HG03354 (cell line): ENCODE data around the gene XCR1.

Experiments
- ATAC-seq: cut with Tn5 transposase; IDR thresholded peaks from one replicate; pipeline ENCODE4 v1.9.1; 2021; ENCODE audit warnings: mild to moderate bottlenecking; ENCODE audit not compliant: unreplicated experiment, poor library complexity, severe bottlenecking

The XCR1 gene

DNA sequence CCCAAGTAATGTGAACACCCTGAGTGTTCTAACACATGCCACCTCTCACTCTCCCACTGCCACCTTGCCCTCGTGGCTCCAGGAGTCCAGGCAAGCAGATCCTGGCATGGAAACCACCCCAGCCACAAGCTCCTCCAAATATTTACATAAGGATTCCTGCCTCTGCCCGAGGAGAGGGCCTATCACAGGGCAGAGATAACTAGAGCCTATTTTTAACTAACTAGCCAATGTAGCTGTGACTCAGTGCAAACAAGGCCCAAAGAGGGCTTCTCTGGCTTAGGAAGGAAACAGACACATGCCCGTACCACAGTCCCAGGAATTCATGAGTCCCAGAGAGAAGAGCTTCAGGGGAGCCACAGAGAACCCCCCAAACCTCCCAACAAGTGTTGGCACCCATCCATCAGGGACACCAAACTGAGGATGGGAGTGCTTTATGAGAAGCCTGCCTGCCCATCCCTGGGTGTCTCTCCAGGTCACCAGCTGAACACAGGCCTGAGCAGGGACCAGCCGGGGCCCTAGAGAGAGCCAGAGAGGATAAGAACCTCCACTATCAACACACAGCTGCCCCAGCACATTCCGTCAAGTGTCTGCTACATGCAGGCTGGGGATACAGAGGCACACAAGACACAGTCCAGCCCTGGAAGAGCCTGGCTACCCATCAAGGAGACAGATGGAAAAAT lies 40.8 kb downstream of the XCR1 start:
- ATAC-seq, result no peak

DNA sequence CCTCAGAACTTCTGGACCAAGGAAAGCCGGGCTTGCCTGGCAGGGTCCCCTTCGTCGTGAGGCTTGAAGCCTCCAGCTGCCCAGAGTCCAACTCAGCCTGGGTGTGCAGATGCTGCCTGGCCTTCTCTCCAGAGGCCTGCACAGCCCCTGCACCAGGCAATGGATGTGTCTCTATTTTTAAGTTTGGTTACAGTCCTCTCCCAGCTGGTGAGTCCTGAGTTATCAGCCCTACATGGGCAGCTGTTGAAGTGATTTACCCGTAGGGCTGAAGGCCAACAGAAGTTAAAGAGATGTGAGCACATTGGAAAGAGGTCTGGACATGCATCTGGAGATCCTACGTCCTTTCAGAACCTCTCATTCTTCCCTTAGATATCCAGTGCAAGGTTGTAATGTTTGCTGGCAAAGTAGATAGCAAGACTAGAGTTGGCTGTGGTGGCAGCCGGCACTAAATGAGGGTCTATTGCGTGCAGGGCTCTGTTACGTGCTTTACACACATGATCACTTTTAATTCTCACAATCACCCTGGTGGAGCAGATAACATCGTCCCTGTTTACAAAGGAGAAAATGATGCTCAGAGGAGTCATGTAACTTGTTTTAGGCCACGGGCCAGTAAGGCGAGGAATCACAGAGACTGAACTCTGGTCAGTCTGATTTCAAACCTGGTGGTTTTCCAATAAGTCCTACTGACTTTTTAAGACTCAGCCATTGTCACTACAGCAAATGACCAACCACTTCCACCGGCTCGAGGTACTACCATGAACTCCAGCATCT lies 41.6 kb downstream of the XCR1 start:
- no peak for ATAC-seq

DNA sequence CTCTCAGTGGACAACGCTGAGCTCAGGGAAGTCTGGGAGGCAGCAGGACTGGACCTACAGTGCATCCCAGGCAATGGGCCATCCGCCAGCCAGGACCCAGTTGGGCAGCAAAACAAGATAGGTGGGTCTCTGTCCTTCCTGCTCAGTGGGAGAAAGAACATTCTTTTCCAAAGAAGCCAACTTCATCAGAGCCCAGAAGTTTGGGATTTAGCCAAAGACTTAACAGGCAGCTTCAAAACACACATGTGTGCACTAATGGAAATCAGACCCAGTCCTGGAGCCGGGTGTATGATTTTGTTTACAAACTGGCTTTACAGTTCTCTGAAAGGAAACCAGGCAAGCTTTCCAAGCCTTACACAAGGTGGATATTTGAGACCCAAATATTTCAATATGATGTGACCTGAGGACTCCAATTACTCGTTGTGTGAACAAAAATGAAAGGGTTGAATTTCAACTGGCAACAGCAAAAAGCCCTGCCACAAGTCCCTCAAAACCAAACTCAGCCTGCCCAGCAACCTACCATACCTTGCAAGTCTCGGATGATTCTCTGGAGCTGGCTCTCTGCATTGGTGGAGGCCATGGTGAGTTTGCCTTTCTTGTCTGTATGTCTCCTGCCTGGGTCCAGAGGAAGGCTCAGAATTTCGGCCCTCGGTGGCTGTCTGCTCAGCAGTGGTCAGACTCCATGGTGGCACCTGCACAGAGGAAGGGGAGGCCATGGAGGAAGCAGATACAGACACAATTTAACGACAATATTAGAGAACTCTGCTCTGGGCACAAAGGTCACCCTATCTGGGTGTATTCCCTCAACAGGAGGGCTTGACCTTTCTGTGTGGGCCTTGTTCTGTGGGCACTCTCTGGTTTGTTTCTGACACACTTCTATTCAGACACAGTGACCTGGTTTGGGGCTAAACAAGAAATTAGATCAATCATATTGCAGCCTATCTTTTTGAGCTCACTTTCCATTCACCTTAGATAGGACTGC lies 42.7 kb downstream of the XCR1 start:
- no peak for ATAC-seq

DNA sequence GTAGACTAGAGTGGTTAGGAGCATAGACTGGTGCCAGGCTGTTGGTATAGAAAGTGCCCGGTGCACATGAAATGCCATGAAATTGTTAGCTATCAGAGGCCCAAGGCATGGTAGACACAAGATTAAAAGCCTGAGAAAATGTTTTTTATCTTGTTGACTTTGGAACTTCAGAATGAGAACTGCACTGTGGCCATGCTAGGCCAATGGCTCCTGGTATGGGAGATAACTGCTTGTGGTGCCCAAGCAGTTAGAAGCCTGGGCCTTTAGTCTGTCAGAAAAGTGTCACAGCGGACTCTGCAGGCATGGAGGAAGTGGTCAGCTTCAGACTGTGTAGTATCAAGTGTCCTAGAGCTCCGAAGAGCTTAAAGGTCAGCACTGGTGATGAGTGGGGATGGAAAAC lies 43.5 kb downstream of the XCR1 start:
- no peak for ATAC-seq

DNA sequence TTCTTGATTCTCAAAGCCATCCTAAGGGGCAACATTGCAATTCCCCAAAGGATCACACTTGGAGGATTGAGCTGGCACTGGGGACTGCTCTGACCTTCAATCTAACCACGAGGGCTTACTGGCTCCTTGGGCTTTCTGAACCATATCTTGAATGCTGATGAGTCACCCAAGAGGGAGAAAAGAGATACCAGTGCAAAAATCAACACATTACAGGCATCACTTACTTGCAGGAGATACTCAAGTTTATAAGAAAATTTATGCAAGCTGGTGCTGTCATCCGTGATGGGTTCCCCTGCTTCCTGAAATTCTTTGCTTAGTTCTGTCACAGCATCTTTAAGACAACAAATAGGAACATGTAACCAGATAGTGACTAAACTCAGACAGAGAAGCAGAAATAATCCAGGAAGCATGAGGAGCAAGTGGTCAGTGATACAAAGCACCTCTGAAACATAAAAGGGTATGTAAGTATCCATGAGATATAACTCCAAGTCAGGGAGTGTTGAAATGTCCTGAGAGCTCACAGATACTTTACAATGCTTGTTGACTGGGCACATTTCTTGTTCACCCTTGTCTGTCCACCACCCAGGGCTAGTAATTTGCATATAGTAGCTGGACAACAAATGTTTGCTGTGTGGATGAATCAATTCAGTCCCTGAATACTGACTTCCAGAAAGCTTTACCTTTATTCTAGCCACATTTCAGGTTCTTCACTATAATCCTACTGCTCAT lies 45.8 kb downstream of the XCR1 start:
- no peak for ATAC-seq

DNA sequence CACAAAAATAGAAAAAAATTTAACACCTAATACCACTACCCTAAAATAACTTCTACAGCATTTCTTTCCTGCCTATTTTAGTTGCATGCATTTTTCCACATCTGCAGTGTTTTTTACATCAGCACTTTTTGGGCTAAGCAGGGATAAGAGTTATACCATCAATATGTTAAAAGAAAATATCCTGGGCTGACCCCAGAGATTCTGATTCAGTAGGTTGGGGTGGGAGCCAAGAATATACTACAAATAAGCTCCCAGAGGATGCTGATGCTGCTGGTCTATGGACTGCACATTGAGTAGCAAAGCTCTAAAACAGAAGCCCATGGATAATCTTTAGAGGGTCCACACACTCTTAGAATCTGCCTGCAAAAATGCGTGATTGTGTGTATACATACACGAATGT lies 46.5 kb downstream of the XCR1 start:
- ATAC-seq, result no peak

DNA sequence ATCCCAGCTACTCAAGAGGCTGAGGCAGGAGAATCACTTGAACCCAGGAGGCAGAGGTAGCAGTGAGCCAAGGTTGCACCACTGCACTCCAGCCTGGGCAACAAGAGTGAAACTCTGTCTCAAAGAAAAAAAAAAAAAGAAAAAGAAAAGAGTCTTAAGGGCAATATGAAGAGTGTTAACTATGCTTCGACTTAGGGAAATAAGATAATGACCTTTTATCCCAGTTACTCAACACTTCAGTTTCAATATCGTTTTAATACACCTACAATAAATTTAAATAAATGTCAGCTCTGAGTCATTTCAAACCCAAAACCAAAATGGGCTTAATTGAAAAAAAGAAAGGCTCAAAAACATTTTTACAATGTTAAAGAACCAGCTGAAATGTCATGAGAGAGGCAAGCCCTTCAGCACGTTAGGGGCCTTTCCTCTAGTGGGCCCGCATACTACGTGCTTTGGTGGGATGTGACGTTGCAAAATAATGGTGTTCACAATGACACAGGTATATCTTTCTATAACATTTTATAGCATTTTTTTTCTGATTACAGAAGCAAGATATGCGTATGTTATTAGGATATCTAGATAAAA lies 47.0 kb downstream of the XCR1 start:
- ATAC-seq, result no peak

DNA sequence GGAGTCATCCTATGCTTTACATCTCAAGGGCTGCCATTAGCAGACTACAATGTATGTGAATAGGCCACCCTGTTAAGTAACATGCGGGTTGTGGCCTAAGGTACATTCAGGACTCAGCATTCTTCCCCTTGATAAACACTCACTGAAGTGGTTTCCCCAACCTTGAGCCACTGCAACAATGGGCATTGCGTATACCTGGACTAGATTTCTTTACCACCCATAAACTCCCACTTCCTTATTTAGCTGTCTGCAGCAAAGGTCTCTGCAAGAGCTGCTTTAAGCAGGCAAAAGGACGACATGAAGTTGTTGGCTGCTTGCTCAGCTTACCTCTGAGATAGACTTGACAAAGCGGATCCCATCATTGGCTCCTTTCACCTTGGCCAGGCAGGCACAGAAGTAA lies 47.9 kb downstream of the XCR1 start:
- ATAC-seq, result no peak

DNA sequence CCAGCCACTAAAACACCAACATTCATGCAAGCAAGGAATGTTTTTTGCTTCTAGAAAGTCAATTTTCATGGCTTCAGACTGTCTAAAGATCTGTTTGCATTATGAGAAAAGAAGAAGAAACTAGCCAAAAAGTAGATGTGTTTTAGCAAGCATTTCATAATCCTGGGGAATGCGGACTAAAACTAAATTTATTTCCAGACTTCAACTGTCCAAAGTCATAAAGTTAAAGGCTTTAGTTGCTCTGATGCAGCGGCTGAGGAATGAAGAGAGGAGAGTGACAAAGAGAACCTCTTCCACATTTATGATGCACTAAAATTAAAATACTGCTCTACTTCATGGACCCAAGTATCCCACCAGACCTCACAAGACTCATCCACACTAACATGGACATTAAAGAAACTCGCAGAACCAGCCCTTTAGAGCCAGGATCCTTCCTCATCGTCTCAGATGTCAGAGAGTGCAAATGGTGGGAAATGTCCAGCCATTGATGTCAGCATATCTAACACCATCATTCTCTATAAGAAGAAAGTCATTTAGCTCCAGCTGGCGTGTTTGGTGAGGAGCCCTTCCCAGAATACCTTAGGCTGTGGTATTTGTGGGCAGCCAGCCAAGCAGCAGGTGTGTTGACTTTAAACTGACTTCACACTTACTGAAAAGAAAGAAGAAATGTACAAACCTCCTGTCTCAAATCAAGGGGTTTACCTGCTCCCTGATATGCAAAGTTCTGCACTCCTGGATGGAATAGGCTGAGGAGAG lies 49.1 kb downstream of the XCR1 start:
- no peak for ATAC-seq

DNA sequence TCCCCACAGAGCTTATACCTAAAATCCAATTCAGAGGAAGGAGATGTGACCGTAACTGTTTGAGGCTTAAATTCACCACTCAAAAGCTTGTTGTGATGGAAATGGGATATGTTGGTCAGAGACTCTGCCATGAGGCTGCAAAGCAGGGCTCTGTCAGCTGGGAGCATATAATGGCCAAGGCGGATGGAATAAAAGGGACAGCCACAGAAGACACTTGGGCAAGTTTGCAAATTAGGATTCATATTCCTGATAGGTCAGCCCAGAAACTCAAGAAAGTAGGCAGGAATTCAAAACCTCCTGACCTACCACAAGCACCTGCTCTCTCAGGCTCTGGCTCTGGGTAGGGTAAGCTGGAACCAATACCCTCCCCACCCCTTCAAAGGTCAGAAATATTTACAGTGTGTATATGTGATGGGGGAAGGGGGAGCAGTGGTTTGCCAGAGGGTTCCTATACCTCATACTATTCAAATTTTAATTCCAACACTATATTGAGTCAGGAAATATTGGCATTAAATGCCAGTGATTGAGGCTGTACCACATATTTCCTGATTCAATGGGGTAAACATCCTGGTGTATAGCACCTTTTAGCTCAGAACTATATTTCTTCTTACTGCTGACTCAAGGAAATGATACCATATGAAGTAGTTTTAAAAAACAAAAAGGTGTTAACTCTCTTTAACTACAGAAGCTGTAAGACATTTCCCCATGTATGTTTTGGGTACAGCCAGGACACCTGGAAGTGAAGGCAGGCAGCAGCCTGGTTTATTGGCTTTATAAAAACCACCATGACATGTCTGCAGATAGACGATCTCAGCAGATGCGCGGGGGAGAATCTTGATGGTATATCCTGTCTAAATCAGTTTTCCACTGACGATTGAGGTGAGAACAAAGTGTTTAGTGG lies 50.8 kb downstream of the XCR1 start:
- ATAC-seq, result no peak

DNA sequence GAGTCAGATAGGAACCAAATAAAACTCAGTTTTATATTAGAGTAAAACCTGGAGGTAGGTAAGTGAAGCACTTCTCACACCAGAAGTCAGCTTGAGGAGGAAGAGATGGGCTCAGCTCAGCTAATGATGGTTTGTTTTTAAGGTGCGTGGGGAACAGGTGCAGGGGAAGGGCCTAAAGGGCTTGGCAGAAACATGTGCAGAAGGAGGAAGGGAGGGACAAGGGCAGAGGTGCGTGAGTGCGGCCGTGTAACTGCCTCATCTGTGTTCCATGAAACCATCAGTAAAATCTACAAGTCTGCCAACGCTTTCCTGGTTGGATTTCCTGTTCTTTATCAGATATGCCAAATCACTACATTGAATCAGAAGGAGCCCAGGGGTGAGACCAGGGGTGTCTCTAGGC lies 51.6 kb downstream of the XCR1 start:
- no peak for ATAC-seq

DNA sequence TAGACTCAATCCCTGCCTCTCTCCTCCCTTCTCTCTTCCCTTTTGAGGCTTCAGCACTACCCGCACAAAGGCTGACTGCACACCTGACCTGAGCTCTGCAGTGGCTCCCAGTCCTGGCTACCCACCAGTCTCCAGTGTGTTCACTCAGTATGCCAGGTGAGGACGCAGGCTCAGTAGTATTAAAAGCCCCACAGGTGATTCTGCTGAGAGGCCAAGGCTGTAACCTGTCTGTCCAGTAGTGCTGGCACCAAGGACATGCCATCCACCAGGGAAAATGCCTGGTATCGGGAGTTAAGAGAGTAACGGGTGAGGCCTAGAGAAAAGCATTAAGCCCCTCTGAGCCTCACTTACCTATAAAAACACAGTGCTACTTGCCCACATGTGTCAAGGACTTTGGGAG lies 52.6 kb downstream of the XCR1 start:
- no peak for ATAC-seq

DNA sequence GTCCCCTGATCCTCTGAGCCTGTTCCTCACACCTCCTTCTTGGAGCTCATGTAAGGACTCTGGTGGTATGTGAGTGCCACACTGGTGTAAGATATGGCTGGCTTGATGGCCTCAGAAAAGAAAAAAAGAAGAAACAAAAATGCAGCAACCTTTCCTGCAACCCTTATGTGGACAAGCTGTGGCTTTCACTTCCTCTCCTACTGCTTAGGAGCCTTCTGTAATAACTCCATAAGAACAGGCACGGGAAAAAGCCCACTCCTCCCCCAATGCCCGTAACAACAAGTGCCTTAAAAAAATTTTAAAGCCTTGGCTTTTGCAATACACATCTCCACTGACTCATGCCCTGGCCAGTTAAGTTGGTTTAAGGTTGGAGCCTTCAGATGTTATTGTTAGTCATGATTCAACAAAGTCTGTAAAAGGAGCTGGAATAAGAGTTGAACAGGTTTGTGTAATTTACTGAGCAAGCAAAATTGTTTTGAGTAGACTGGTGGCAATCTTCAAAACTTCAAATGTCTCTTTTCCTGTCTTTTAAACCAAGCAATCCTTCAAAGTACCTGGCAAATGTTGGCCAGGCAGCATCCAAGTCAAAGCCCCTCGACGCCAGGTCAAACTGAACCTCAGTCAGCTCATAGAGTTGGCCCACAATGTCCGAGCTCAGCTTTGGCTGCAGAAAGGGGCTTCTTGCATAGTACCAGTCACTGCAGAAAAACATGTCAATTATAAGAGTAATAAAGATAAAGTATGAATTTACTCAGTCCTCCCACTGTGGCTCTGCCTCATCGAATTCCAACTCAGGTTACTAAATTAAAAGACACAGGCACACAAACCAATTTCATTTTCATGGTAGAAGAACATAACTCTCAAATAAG lies 54.5 kb downstream of the XCR1 start:
- ATAC-seq, result no peak

DNA sequence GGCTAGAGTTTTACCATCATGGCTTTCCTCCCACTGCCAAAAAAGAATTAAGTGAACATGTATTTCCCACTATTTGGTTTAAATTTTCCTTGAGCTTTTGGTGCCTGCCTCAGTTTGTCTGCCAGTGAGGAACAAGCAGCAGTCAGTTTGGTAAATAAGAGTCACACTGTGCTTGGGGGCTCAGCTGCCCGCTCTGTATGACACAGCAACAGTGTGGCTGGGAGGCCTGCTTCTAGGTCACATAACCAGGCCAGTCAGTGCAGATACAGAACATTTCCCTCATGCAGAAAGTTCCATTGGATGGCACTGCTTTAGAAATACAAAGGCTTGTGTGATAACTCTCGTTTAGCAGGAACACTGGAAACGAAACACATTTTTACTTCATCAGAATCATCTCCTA lies 57.3 kb downstream of the XCR1 start:
- no peak for ATAC-seq

DNA sequence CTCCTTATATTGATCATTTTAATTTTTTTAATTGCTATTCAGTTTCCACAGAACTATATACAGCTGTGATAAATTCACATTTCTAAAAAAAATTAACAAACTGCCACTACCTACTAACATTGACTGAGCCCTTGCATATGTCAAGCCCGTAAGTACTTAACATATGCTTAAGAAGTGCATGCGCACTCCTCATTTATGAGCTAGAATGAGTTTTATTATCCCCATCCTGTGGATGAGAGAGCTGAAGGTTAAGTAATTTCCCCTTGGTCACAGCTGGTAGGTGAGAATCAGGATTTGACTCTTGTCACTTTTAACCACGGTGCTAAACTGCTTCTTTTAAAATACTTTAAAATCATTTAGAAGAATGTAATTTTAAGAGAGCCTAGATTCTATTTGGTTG lies 58.2 kb downstream of the XCR1 start:
- ATAC-seq, result no peak

DNA sequence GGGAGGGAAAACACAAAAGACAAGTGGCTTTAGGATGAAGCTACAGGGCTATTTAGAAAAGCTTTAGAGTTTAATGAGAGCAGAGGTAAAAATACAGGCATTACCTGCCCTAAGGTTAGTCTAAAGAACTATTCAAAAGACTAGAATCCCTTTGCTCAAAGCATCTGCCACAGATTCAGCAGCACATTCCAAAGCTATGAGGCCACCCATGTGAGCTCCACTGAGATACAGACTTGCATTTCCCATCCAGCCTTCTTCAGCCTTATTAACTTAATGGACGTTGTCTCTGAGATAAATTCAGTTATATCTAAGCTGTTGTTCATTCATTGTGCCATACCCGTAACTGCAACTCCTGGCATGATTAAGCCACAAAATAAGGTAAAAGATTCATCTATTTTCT lies 58.6 kb downstream of the XCR1 start:
- no peak for ATAC-seq

DNA sequence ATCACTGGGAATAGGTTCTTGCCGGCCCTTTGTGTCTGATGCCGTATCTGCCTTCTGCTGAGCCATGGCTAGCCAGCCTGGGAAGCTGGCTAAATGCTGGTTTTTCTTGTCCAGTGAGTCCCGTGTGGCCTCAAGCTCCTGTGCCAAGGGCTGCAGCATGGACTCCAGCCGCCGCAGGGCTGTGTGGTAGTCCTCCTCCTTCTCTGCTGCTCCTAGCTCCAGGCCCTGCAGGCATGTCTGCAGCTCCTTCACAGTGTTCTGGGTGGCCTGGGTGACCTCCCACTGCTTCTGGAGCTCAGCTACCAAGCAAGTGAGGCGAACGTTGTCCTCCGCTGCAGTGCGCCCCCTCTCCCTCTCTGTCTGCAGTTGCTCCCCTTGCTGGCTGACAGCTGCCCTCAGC lies 59.1 kb downstream of the XCR1 start:
- no peak for ATAC-seq
